Nephron (organoid): ENCODE data around the gene ZWILCH.

ENCODE experiments used
- H3K27ac Mint-ChIP-seq, 3 experiments: 2 replicates each; pipeline ENCODE4 v1.8.0; 2020; ENCODE audit warnings: mixed read lengths in 3 of 3, mild to moderate bottlenecking in 2 of 3, moderate library complexity in 1 of 3
- H3K27me3 Mint-ChIP-seq: 2 replicates; pipeline ENCODE4 v1.8.0; 2021; ENCODE audit warnings: low read depth, mild to moderate bottlenecking, moderate library complexity, mixed read lengths
- H3K36me3 Mint-ChIP-seq: 2 replicates; pipeline ENCODE4 v1.8.0; 2020; ENCODE audit warnings: low read depth, mixed read lengths
- H3K4me1 Mint-ChIP-seq: 2 replicates; pipeline ENCODE4 v1.8.0; 2020; ENCODE audit warnings: mixed read lengths
- H3K4me3 Mint-ChIP-seq, 3 experiments: 2 replicates each; pipeline ENCODE4 v1.8.0; 2020; ENCODE audit warnings: mild to moderate bottlenecking in 3 of 3, mixed read lengths in 3 of 3, moderate library complexity in 2 of 3
- H3K9me3 Mint-ChIP-seq: 2 replicates; pipeline ENCODE4 v1.8.0; 2020; ENCODE audit warnings: mixed read lengths
- CTCF ChIP-seq, 3 experiments: fragments of 200-600 bp; sonication (generic); IDR thresholded peaks; one replicate each; pipeline ENCODE4 v1.5.0; 2021; ENCODE audit warnings: antibody characterized with exemption in 3 of 3; ENCODE audit not compliant: unreplicated experiment in 3 of 3

The ZWILCH gene

DNA sequence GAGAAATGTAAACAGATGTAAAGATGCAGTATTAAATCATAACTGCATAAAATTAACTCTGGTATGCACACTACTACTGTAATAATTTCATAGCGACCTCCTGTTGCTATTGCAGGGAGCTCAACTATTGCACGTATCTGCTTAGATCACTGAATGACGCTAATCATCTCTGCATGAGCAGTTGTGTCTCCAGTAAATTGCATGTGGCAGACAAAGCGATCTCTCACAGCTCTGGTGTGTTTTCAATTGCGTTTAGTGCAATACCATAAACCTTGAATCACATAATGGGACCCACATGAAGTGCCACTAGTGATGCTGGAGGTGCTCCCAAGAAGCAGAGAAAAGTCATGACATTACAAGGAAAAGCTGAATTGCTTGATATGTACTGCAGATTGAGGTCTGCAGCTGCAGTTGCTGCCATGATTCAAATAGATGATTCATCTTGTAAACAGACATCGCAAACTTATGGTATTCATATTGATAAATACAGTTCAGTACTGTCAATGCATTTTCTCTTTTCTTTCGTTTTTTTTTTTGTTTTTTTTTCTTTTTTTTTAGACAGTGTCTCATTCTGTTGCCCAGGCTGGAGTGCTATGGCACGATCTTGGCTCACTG is 90.9 kb downstream of the ZWILCH start:
- Mint-ChIP-seq H3K4me1 (no peaks in the 10 kb centered on the region), H3K36me3 (no peaks in the 10 kb centered on the region), H3K27me3 (peaks cover 9% of the 10 kb centered on the region), H3K9me3 (no peaks in the 10 kb centered on the region), H3K4me3 (no peak overlapping the region), H3K27ac (no peak overlapping the region)
- no peak for TF ChIP-seq CTCF (IDR thresholded peaks at IDR 0.05; ENCODE audit: unreplicated experiment in 3 of 3)

DNA sequence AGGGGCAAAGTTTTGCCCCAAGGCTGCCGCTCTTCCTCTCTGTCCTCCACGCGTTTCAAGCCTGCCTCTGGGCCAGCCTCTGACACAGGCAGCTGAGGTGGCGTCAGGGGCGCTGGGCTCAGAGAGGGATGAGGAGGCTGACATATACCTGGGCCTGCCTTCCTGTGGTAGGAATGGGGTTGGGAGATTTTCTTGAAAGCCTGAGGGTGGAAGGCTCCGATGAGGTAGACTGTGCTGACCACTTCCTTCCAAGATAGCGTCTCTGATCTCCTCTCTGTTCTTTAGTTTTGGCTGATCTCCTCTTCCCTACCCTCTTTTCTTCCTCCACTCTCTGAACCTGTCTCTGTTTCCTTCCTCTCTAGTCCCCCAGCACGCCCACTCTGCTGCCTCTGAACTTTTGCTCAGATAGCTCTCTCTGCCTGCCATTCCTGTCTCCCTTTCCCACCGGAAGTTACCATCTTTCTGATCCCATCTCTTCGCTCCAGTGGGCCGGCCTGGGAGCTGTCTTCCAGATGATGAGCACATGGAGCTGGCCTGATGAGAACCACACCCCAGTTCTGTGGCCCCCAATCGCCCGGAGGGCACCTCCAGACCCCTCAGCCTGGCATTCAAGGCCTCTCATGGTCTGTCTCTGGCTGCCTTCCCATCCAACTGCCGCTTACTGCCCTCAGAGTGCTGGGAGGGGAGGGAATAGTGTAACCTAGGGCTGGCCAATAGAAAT is 93.1 kb downstream of the ZWILCH start:
- Mint-ChIP-seq H3K27me3 (peaks cover 9% of the 10 kb centered on the region), H3K9me3 (no peaks in the 10 kb centered on the region), H3K4me3 (no peak overlapping the region), H3K36me3 (no peaks in the 10 kb centered on the region), H3K4me1 (no peaks in the 10 kb centered on the region), H3K27ac (no peak overlapping the region)
- no peak for TF ChIP-seq CTCF (IDR thresholded peaks at IDR 0.05; ENCODE audit: unreplicated experiment in 3 of 3)
